Transverse colon (tissue), 4 donors: ENCODE results near the gene RHCG.

Experiments
- EP300 ChIP-seq: sonication (generic); formaldehyde crosslinking; IDR thresholded peaks from one replicate; pipeline ENCODE4 v1.6.1; 2017; ENCODE audit warnings: antibody characterized with exemption, low read depth
- POLR2A ChIP-seq: fragments of 450-650 bp; IDR thresholded peaks from one replicate; pipeline ENCODE4 v1.6.1; 2016; ENCODE audit warnings: antibody characterized with exemption, mild to moderate bottlenecking, moderate library complexity
- POLR2AphosphoS5 ChIP-seq, 3 donors: sonication (generic); formaldehyde crosslinking; IDR thresholded peaks; one replicate each; pipeline ENCODE4 v1.6.1; 2016; ENCODE audit warnings: antibody characterized with exemption in 3 of 3
- TF ChIP-seq, protein P1 (sequence below), 5 experiments: fragments of 200-600 bp in 3 of 5; fragments of 450-650 bp in 2 of 5; sonication (generic) in 3 of 5; IDR thresholded peaks; 1 replicate in 2 of 5; 2 replicates in 3 of 5; pipeline ENCODE4 v1.5.1; 2016 to 2017; ENCODE audit warnings: antibody characterized with exemption in 5 of 5, inconsistent platforms in 3 of 5, mild to moderate bottlenecking in 2 of 5, moderate library complexity in 1 of 5

DNA sequence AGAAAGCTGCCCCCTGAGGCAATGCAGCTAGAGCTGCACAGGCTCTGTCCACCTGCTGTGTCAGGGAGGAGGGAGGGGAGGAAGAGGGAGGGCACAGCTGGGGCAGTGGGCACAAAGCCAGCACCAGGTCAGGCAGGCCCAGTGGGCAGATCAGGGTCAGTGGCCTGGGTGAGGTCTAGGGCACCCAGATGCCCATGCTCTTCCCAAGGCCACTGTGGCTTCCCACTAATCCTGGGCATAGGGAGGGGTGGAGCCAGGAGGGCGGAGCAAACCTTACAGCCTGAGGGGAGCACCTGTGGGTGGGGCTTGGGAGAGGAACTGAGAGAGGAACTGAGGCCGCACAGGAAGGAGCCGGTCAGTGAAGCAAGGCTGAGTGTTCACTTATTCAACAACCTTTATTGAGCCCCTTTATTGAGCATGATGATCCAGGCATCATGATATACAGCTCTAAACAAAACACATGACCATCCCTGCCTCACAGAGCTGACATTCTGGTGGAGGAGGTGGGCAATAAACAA is 55.0 kb downstream of the RHCG start:
- TF ChIP-seq, protein P1, sequence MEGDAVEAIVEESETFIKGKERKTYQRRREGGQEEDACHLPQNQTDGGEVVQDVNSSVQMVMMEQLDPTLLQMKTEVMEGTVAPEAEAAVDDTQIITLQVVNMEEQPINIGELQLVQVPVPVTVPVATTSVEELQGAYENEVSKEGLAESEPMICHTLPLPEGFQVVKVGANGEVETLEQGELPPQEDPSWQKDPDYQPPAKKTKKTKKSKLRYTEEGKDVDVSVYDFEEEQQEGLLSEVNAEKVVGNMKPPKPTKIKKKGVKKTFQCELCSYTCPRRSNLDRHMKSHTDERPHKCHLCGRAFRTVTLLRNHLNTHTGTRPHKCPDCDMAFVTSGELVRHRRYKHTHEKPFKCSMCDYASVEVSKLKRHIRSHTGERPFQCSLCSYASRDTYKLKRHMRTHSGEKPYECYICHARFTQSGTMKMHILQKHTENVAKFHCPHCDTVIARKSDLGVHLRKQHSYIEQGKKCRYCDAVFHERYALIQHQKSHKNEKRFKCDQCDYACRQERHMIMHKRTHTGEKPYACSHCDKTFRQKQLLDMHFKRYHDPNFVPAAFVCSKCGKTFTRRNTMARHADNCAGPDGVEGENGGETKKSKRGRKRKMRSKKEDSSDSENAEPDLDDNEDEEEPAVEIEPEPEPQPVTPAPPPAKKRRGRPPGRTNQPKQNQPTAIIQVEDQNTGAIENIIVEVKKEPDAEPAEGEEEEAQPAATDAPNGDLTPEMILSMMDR (IDR thresholded peaks at IDR 0.05) = no peak
- TF ChIP-seq POLR2A (no peak), EP300 (no peak), POLR2AphosphoS5 (IDR thresholded peaks at IDR 0.05) (no peak)
